ENCODE measurements around the gene STIP1. TPM values are rescaled to one million over a fixed set of nuclear protein-coding genes. Genes with fewer than 3 reads are reported as not detected.

The STIP1 gene
- total RNA-seq, 3 donors from 2014 or later = 49.4 to 118 (median 80.3) TPM

DNA sequence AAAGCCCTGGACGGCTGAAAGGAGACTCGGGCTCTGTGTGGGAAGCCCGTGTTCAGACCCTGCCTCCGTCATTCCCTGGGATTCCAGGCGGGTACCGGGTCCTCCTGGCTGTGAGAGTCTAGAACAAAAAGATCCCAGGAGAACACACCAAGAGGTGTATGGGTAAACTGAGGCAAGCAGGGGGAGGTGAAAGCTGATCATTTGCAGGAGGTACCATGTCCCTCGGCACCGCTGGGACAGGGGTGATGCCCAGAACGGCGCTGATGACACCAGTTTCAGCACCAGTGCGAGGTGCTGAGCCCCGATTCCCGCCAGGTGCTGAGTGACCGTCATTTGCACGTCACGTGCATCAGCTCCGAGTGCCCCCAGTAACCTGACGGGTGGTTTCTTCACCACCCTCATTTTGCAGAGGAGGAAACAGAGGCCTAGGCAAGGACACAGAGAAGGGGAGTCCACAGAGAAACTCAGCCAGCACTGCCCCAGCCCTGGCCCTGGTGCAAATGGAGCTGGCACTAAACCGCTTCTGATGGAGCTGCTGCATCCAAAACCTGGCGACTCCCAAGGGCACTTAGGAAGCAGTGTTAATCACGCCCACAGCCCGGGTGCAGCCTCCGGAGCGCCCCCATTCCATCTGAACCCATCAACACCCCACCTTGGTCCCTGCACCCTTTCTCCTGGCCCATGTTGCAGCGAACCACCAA, 36.9 kb upstream of the STIP1 start:
- no peak for DNase-seq
- Histone ChIP-seq H3K36me3 (ENCODE audit: low read depth) (no peaks in the 10 kb centered on the region), H3K9me3 (no peaks in the 10 kb centered on the region), H3K4me1 (ENCODE audit: low read depth) (no peaks in the 10 kb centered on the region), H3K4me3 (no peak overlapping the region)
- no peak for ATAC-seq
- TF ChIP-seq CTCF (IDR thresholded peaks at IDR 0.05) = no peak
- intact Hi-C loops (cut with DNase I, micrococcal nuclease) = loop anchor here in 1 of 2 donors (10.0 kb wide), 1 partner anchor 144 kb away; no protein-coding TSS in a partner anchor

GRCh38 chr11:64150051-64150450, 35.9 kb upstream of the STIP1 start:
- H3K9me3 ChIP-seq = no peaks in the 10 kb centered on the region
- ATAC-seq (no peak), DNase-seq (no peak)
- no peaks in the 10 kb centered on the region for H3K36me3 ChIP-seq (ENCODE audit: low read depth)
- intact Hi-C loops (cut with DNase I, micrococcal nuclease) = loop anchor here in 1 of 2 donors (5.0 to 10.0 kb wide), 2 partner anchors 148 to 315 kb away; partner anchors contain the start of gene MARK2
- H3K4me1 ChIP-seq (ENCODE audit: low read depth) = no peaks in the 10 kb centered on the region
- no peak for TF ChIP-seq CTCF (IDR thresholded peaks at IDR 0.05)
- H3K4me3 ChIP-seq = no peak overlapping the region

DNA sequence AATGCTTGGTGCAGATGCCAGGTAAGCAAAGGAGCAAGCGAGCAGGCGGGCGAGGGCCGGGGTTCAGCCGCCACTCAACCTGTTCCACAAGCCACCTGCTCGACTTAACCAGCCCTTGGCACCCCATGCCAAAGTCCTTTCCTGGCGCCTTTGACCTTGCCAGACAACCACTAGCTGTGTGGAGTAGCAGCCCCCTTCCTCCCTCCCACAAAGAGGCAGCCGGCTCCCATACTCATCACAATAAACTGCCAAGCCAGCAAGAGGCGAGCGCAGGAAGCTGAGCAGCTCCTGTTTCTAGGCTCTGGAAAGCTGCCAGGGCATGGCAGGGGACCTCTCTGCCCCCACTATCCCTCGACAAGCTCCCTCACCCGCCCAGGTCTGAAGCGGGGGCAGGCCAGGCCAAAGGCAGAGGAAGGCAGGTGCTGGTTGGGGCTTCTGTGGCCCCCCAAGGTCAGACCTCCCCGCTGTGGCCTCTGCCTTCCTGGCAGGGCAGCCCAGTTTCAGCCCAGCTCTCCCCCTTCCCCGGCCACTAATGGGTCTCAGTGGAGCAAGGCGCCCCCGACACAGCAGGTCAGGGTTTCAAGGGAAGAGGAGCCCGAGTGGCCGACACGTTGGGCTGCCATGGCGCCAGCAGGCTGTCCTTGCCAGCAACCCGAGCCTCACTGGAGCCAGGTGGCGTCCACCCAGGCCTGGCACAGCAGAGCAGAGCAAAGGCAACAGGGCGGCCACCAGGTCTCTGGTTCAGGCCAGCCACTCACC, 35.3 kb upstream of the STIP1 start:
- no peaks in the 10 kb centered on the region for H3K36me3 ChIP-seq (ENCODE audit: low read depth)
- intact Hi-C loops (cut with DNase I, micrococcal nuclease) = loop anchor here in 1 of 2 donors (5.0 to 10.0 kb wide), 2 partner anchors 148 to 316 kb away; partner anchors contain the start of gene MARK2
- H3K9me3 ChIP-seq = no peaks in the 10 kb centered on the region
- no peak for TF ChIP-seq CTCF (IDR thresholded peaks at IDR 0.05)
- H3K4me1 ChIP-seq (ENCODE audit: low read depth) = no peaks in the 10 kb centered on the region
- ATAC-seq (no peak), DNase-seq (no peak)
- H3K4me3 ChIP-seq = no peak overlapping the region

DNA sequence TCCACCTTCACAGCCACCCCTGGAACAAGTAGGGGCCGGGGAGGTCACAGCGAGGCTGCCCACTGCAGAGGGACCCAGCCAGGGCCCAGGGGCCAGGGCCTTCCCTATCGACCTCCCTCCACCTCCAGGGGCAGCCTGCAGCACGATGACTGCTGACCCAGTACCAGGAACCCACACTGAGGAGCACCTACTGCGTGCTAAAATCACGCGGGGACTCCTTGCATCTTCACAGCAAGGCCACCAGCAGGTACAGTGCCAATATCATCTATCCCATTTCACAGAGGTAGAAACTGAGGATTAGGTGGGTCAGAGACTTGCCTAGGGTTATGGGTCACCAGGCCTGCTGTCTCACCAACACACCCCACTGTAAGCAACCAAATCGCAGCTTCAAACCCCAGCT, 34.6 kb upstream of the STIP1 start:
- no peaks in the 10 kb centered on the region for H3K4me1 ChIP-seq (ENCODE audit: low read depth)
- no peaks in the 10 kb centered on the region for H3K9me3 ChIP-seq
- ATAC-seq (no peak), DNase-seq (no peak)
- H3K4me3 ChIP-seq = no peak overlapping the region
- no peaks in the 10 kb centered on the region for H3K36me3 ChIP-seq (ENCODE audit: low read depth)
- no peak for TF ChIP-seq CTCF (IDR thresholded peaks at IDR 0.05)
- intact Hi-C loops (cut with DNase I, micrococcal nuclease) = loop anchor here in 1 of 2 donors (5.0 to 10.0 kb wide), 2 partner anchors 149 to 317 kb away; partner anchors contain the start of gene MARK2

DNA sequence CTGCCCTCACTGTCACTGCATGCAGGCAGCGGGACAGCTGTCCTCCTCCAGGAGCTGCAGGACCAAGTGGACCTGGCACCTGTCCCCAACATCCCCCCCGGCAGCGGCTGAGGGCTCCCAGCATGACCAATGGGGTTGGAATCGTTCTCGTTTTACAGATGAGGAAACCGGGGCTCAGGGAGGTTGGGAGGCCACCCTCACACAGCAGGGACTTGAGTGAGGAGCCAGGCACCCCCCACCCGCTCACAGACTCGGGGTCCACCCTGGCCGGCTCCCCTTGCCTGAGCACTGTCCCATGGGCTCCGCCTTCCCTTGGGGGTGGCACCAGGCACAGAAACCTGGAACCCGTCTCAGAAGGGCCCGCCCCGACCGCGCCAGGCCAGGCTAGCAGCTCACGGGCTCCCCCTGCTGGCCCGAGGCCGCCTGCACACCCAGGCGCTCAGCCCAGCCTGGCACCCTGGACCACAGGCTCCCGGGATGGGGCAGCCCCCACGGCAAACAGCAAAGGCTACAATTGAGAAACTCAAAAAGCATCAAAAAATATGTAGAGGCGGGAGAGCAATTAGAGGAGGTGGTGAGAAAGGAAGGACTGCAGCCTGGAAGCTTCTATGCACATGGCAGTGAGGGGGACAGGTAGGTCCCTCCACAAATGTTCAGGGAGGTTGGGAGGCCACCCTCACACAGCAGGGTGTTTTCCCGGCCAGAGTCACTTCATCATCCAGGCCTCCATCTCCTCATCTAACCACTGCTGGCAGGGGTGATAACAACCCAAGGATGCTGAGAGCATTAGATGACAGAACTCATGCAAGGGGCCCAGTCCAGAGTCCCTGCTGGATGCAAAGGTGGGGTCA, 32.9 kb upstream of the STIP1 start:
- intact Hi-C loops (cut with DNase I, micrococcal nuclease) = loop anchor here in 1 of 2 donors (5.0 to 10.0 kb wide), 2 partner anchors 151 to 318 kb away; partner anchors contain the start of gene MARK2
- Histone ChIP-seq H3K4me3 (no peak overlapping the region), H3K4me1 (ENCODE audit: low read depth) (no peaks in the 10 kb centered on the region), H3K36me3 (ENCODE audit: low read depth) (no peaks in the 10 kb centered on the region), H3K9me3 (no peaks in the 10 kb centered on the region)
- ATAC-seq (peak; percentile 96), DNase-seq (peak; percentile 67 to 82 (median 74))
- TF ChIP-seq CTCF (IDR thresholded peaks at IDR 0.05) = peak; percentile 100

Measured in mucosa of descending colon (tissue), 3 donors.